ENCODE results near the gene NGB. TPM values are rescaled to one million over a fixed set of nuclear protein-coding genes. Genes with fewer than 3 reads are reported as not detected.

NGB gene
- total and polyA plus RNA-seq, 2 donors (not counting 1 experiment from before 2014, with no cell fraction given): not detected

- TF ChIP-seq CTCF (conservative IDR thresholded peaks at IDR 0.05 in 1 of 2, IDR thresholded peaks at IDR 0.05 in 1 of 2; ENCODE audit: low read depth in 1 of 2, low read length in 2 of 2): no peak
- H3K9ac ChIP-seq (ENCODE audit: insufficient read depth, low read length): no peak overlapping the region
- H3K27me3 ChIP-seq (ENCODE audit: control insufficient read depth, insufficient read depth, low read length): no peaks in the 10 kb centered on the region
- H4K20me1 ChIP-seq (ENCODE audit: control insufficient read depth, extremely low read depth, insufficient read depth, low read length): no peaks in the 10 kb centered on the region
- H3K4me3 ChIP-seq (replicated peaks in 1 of 4; ENCODE audit: control extremely low read depth in 1 of 4, insufficient read depth in 1 of 4, low read depth in 3 of 4, low read length in 4 of 4): no peak overlapping the region
- no peaks in the 10 kb centered on the region for H3K79me2 ChIP-seq (ENCODE audit: control insufficient read depth, insufficient read depth, low read length)
- no peak overlapping the region for H3K4me2 ChIP-seq (ENCODE audit: extremely low read depth, insufficient read depth, low read length)
- H2AFZ ChIP-seq (ENCODE audit: low read length): no peak overlapping the region
- DNase-seq (ENCODE audit: low read depth in 2 of 2): no peak
- no peaks in the 10 kb centered on the region for H3K9me3 ChIP-seq (ENCODE audit: control insufficient read depth, insufficient read depth, low read depth, low read length)
- H3K4me1 ChIP-seq (ENCODE audit: control insufficient read depth, extremely low read depth, insufficient read depth, low read length): no peaks in the 10 kb centered on the region
- no peaks in the 10 kb centered on the region for H3K36me3 ChIP-seq (ENCODE audit: control insufficient read depth, insufficient read depth, low read length)
- H3K27ac ChIP-seq (ENCODE audit: insufficient read depth, low read length): no peak overlapping the region
Measured at GRCh38 chr14:77241955-77242354, 29.1 kb downstream of the NGB start.

GRCh38 chr14:77240336-77240915 is 30.6 kb downstream of the NGB start:
- DNase-seq (ENCODE audit: low read depth in 2 of 2): no peak
- Histone ChIP-seq H3K9ac (ENCODE audit: insufficient read depth, low read length) (no peak overlapping the region), H3K4me3 (replicated peaks in 1 of 4; ENCODE audit: control extremely low read depth in 1 of 4, insufficient read depth in 1 of 4, low read depth in 3 of 4, low read length in 4 of 4) (no peak overlapping the region), H2AFZ (ENCODE audit: low read length) (no peak overlapping the region), H3K4me1 (ENCODE audit: control insufficient read depth, extremely low read depth, insufficient read depth, low read length) (no peaks in the 10 kb centered on the region), H4K20me1 (ENCODE audit: control insufficient read depth, extremely low read depth, insufficient read depth, low read length) (no peaks in the 10 kb centered on the region), H3K9me3 (ENCODE audit: control insufficient read depth, insufficient read depth, low read depth, low read length) (no peaks in the 10 kb centered on the region), H3K36me3 (ENCODE audit: control insufficient read depth, insufficient read depth, low read length) (no peaks in the 10 kb centered on the region), H3K79me2 (ENCODE audit: control insufficient read depth, insufficient read depth, low read length) (no peaks in the 10 kb centered on the region), H3K27ac (ENCODE audit: insufficient read depth, low read length) (no peak overlapping the region), H3K4me2 (ENCODE audit: extremely low read depth, insufficient read depth, low read length) (no peak overlapping the region), H3K27me3 (ENCODE audit: control insufficient read depth, insufficient read depth, low read length) (no peaks in the 10 kb centered on the region)
- TF ChIP-seq CTCF (conservative IDR thresholded peaks at IDR 0.05 in 1 of 2, IDR thresholded peaks at IDR 0.05 in 1 of 2; ENCODE audit: low read depth in 1 of 2, low read length in 2 of 2): no peak
- TF ChIP-seq EZH2 (IDR thresholded peaks at IDR 0.05; ENCODE audit: low read length, missing control alignments): no peak

GRCh38 chr14:77239412-77239811 is 31.6 kb downstream of the NGB start:
- Histone ChIP-seq H3K36me3 (ENCODE audit: control insufficient read depth, insufficient read depth, low read length) (no peaks in the 10 kb centered on the region), H3K27me3 (ENCODE audit: control insufficient read depth, insufficient read depth, low read length) (no peaks in the 10 kb centered on the region), H3K4me2 (ENCODE audit: extremely low read depth, insufficient read depth, low read length) (no peak overlapping the region), H3K79me2 (ENCODE audit: control insufficient read depth, insufficient read depth, low read length) (no peaks in the 10 kb centered on the region), H3K9ac (ENCODE audit: insufficient read depth, low read length) (no peak overlapping the region), H3K9me3 (ENCODE audit: control insufficient read depth, insufficient read depth, low read depth, low read length) (no peaks in the 10 kb centered on the region), H3K4me1 (ENCODE audit: control insufficient read depth, extremely low read depth, insufficient read depth, low read length) (no peaks in the 10 kb centered on the region), H3K27ac (ENCODE audit: insufficient read depth, low read length) (no peak overlapping the region), H2AFZ (ENCODE audit: low read length) (no peak overlapping the region), H4K20me1 (ENCODE audit: control insufficient read depth, extremely low read depth, insufficient read depth, low read length) (no peaks in the 10 kb centered on the region), H3K4me3 (replicated peaks in 1 of 4; ENCODE audit: control extremely low read depth in 1 of 4, insufficient read depth in 1 of 4, low read depth in 3 of 4, low read length in 4 of 4) (no peak overlapping the region)
- DNase-seq (ENCODE audit: low read depth in 2 of 2): no peak
- TF ChIP-seq EZH2 (IDR thresholded peaks at IDR 0.05; ENCODE audit: low read length, missing control alignments) (no peak), CTCF (conservative IDR thresholded peaks at IDR 0.05 in 1 of 2, IDR thresholded peaks at IDR 0.05 in 1 of 2; ENCODE audit: low read depth in 1 of 2, low read length in 2 of 2) (no peak)

Measured in fibroblast of lung (primary cell).